Measurements from ENCODE around the gene PTPRD.

- TF ChIP-seq POLR2AphosphoS5 (IDR thresholded peaks at IDR 0.05; ENCODE audit: low read depth, low read length) (no peak), POLR2A (IDR thresholded peaks at IDR 0.05; ENCODE audit: low read depth, low read length) (no peak)
These were observed 1939.0 kb downstream of the PTPRD start for GRCh38 chr9:8673830-8674229.

Measured in GM12892 (cell line).